IMR-90 (cell line): ENCODE measurements around the gene HK3. TPM values are rescaled to one million over a fixed set of nuclear protein-coding genes. Genes with fewer than 3 reads are reported as not detected.

Experiments used
- ATAC-seq: fragments of 200-7000 bp; cut with Tn5 transposase; 2 replicates; pipeline ENCODE4 v1.9.1; 2020; ENCODE audit warnings: low read depth, mild to moderate bottlenecking, moderate library complexity
- BruUV-seq: library from RNA; stranded (reverse); fragments of 400-500 nt; replicated peaks from 2 replicates; lab custom pipeline; 2021; lab: Mats Ljungman, UMichigan
- CTCF ChIA-PET: fragments of 300-600 bp; formaldehyde crosslinking; extraction: SDS; loops from one replicate; lab custom pipeline; 2021; ENCODE audit warnings: antibody characterized with exemption; lab: Yijun Ruan, JAX
- POLR2A ChIA-PET: fragments of 300-600 bp; sonication (Branson Sonifier 250); formaldehyde crosslinking; loops from one replicate; lab custom pipeline; 2022; ENCODE audit warnings: antibody characterized with exemption; ENCODE audit not compliant: unreplicated experiment; lab: Charles Lee
- DNase-seq: peaks from one replicate; pipeline ENCODE4 v3.0.0; 2013
- H2AFZ ChIP-seq: replicated peaks from 2 replicates; pipeline ENCODE3; 2013; ENCODE audit warnings: low read length, mild to moderate bottlenecking; ENCODE audit not compliant: poor library complexity
- H2AK5ac ChIP-seq: 2 replicates; pipeline ENCODE4 v1.6.1; 2013; ENCODE audit warnings: low read depth, low read length, inconsistent platforms
- H2AK9ac ChIP-seq: replicated peaks from 2 replicates; pipeline ENCODE3; 2013; ENCODE audit warnings: mild to moderate bottlenecking, low read depth, low read length, moderate library complexity; ENCODE audit not compliant: poor library complexity
- H2BK120ac ChIP-seq: 2 replicates; pipeline ENCODE4 v1.6.1; 2013; ENCODE audit warnings: low read depth, low read length, inconsistent platforms
- H2BK15ac ChIP-seq: 3 replicates; pipeline ENCODE4 v1.6.1; 2013; ENCODE audit warnings: low read depth, low read length, inconsistent platforms
- H2BK20ac ChIP-seq: 2 replicates; pipeline ENCODE4 v1.6.1; 2013; ENCODE audit warnings: low read depth, mild to moderate bottlenecking, inconsistent platforms, low read length, moderate library complexity
- H2BK5ac ChIP-seq: 2 replicates; pipeline ENCODE4 v1.6.1; 2013; ENCODE audit warnings: mild to moderate bottlenecking, low read depth, low read length, inconsistent platforms; ENCODE audit not compliant: poor library complexity, severe bottlenecking
- H3K14ac ChIP-seq: replicated peaks from 2 replicates; pipeline ENCODE4 v1.6.1; 2013; ENCODE audit warnings: low read depth, low read length, inconsistent platforms
- H3K18ac ChIP-seq: 2 replicates; pipeline ENCODE4 v1.6.1; 2013; ENCODE audit warnings: low read depth, low read length, control low read depth
- H3K23ac ChIP-seq: 2 replicates; pipeline ENCODE4 v1.6.1; 2013; ENCODE audit warnings: low read depth, low read length, inconsistent platforms
- H3K27ac ChIP-seq: 2 replicates; pipeline ENCODE4 v1.5.1; 2013; ENCODE audit warnings: mild to moderate bottlenecking, control low read depth, low read length; ENCODE audit not compliant: insufficient read depth
- H3K27me3 ChIP-seq: 2 replicates; pipeline ENCODE4 v1.6.1; 2013; ENCODE audit warnings: low read length; ENCODE audit not compliant: control insufficient read depth, insufficient read depth
- H3K36me3 ChIP-seq: 2 replicates; pipeline ENCODE4 v1.6.1; 2013; ENCODE audit warnings: low read length, mixed read lengths; ENCODE audit not compliant: control insufficient read depth, insufficient read depth
- H3K4ac ChIP-seq: 2 replicates; pipeline ENCODE4 v1.6.1; 2013; ENCODE audit warnings: low read depth, low read length, inconsistent platforms
- H3K4me1 ChIP-seq: 2 replicates; pipeline ENCODE4 v1.6.1; 2013; ENCODE audit warnings: low read length, mixed read lengths; ENCODE audit not compliant: control insufficient read depth, insufficient read depth
- H3K4me2 ChIP-seq: 2 replicates; pipeline ENCODE4 v1.6.1; 2013; ENCODE audit warnings: low read depth, mild to moderate bottlenecking, control low read depth, low read length, moderate library complexity
- H3K4me3 ChIP-seq: 2 replicates; pipeline ENCODE4 v1.5.1; 2013; ENCODE audit warnings: low read depth, mild to moderate bottlenecking, control low read depth, low read length, moderate library complexity; ENCODE audit not compliant: insufficient read depth
- H3K56ac ChIP-seq: 2 replicates; pipeline ENCODE4 v1.6.1; 2013; ENCODE audit warnings: low read length, inconsistent platforms; ENCODE audit not compliant: insufficient read depth; ENCODE audit errors: extremely low read depth
- H3K79me1 ChIP-seq, 2 experiments: 2 replicates each; pipeline ENCODE4 v1.6.1; 2013; ENCODE audit warnings: low read length in 2 of 2, inconsistent platforms in 1 of 2, low read depth in 1 of 2
- H3K9ac ChIP-seq: 2 replicates; pipeline ENCODE4 v1.6.1; 2013; ENCODE audit warnings: low read depth, low read length, control low read depth
- H3K9me1 ChIP-seq: 2 replicates; pipeline ENCODE4 v1.6.1; 2013; ENCODE audit warnings: low read length, inconsistent platforms; ENCODE audit not compliant: insufficient read depth
- H3K9me3 ChIP-seq: 2 replicates; pipeline ENCODE4 v1.6.1; 2013; ENCODE audit warnings: low read length; ENCODE audit not compliant: control insufficient read depth, insufficient read depth
- H4K20me1 ChIP-seq: 2 replicates; pipeline ENCODE4 v1.6.1; 2013; ENCODE audit warnings: low read length, inconsistent platforms; ENCODE audit not compliant: insufficient read depth
- H4K5ac ChIP-seq: 2 replicates; pipeline ENCODE4 v1.6.1; 2013; ENCODE audit warnings: mild to moderate bottlenecking, low read depth, low read length, control low read depth
- H4K8ac ChIP-seq, 2 experiments: 2 replicates each; pipeline ENCODE4 v1.6.1; 2013; ENCODE audit warnings: low read depth in 2 of 2, low read length in 2 of 2, control low read depth in 1 of 2, inconsistent platforms in 1 of 2
- H4K91ac ChIP-seq: 2 replicates; pipeline ENCODE4 v1.6.1; 2013; ENCODE audit warnings: low read depth, low read length, inconsistent platforms; ENCODE audit not compliant: insufficient read depth
- MAFK ChIP-seq: IDR thresholded peaks from 2 replicates; pipeline ENCODE4 v1.6.1; 2012; ENCODE audit warnings: low read depth, low read length, improper control_type of control experiment
- WGBS, 2 experiments: methylation state at CpG; one replicate each; pipeline versions ENCODE4 v1.1.5 to v1.1.7; 2013; ENCODE audit warnings: missing lambda C conversion rate in 2 of 2; ENCODE audit not compliant: insufficient read length in 1 of 2; ENCODE audit errors: extremely low coverage in 2 of 2; 5-methylcytosine and 5-hydroxymethylcytosine counted together
- dilution Hi-C: fragments of 300-500 bp; cut with HindIII; formaldehyde crosslinking; loops from one replicate; pipeline ENCODE4 v1.14.3; 2018; ENCODE audit warnings: low sequenced_read_pairs; ENCODE audit not compliant: unreplicated experiment
- in situ Hi-C: fragments of 300-500 bp; cut with MboI; formaldehyde crosslinking; loops from 3 replicates; pipeline ENCODE4 v1.14.3; 2019; ENCODE audit warnings: low sequenced_read_pairs, inconsistent platforms, mixed read lengths
- intact Hi-C: fragments of 100-400 bp; cut with micrococcal nuclease; formaldehyde crosslinking; loops from 2 replicates; pipeline ENCODE4 v1.10.0; 2022
- polyA plus RNA-seq, 3 experiments: library from polyadenylated mRNA; depleted of rRNA; stranded (reverse); fragments of >200 nt; gene quantifications; 2 replicates each; pipeline ENCODE4 v1.2.3, GENCODE V29; 2012; ENCODE audit warnings: low replicate concordance in 1 of 3
- total RNA-seq: library from RNA; depleted of rRNA; stranded (reverse); fragments of >200 nt; gene quantifications from 2 replicates; pipeline ENCODE4 v1.2.3, GENCODE V29; 2012

Gene HK3
- total and polyA plus RNA-seq, 2 of the 4 experiments (the other 2 are of a cell fraction), result not detected

GRCh38 chr5:176884571-176884890 lies 14.6 kb downstream of the HK3 start:
- no peak overlapping the region for H3K4ac ChIP-seq
- H3K9me3 ChIP-seq, result no peaks in the 10 kb centered on the region
- peaks cover 35% of the 10 kb centered on the region for H3K27me3 ChIP-seq
- H3K4me1 ChIP-seq, result no peaks in the 10 kb centered on the region
- H3K9ac ChIP-seq, result no peak overlapping the region
- WGBS, 2 experiments, result 100% methylated on average over 2 of the region's 4 CpGs; no CpG with 5 or more reads in 1 of the 2 experiments
- no peaks in the 10 kb centered on the region for H3K9me1 ChIP-seq
- no peak overlapping the region for H3K27ac ChIP-seq
- H3K56ac ChIP-seq, result no peak overlapping the region
- H2BK20ac ChIP-seq, result no peak overlapping the region
- no peak for TF ChIP-seq MAFK
- H2BK120ac ChIP-seq, result no peak overlapping the region
- intact Hi-C loops (no loop called here), dilution Hi-C loops (no loop called here), in situ Hi-C loops (no loop called here)
- H2AK5ac ChIP-seq, result no peak overlapping the region
- no peak overlapping the region for H2BK5ac ChIP-seq
- no peak overlapping the region for H2AK9ac ChIP-seq
- H3K79me1 ChIP-seq, result no peaks in the 10 kb centered on the region
- H3K18ac ChIP-seq, result no peak overlapping the region
- no peak overlapping the region for H3K14ac ChIP-seq
- ChIA-PET CTCF (no interaction called here), POLR2A (no interaction called here)
- H2BK15ac ChIP-seq, result no peak overlapping the region
- no peaks in the 10 kb centered on the region for H3K36me3 ChIP-seq
- no peak for ATAC-seq
- no TSS peak for BruUV-seq
- no peaks in the 10 kb centered on the region for H4K20me1 ChIP-seq
- H4K91ac ChIP-seq, result no peak overlapping the region
- no peak overlapping the region for H3K4me3 ChIP-seq
- H3K4me2 ChIP-seq, result no peak overlapping the region
- H3K23ac ChIP-seq, result no peak overlapping the region
- no peak overlapping the region for H4K5ac ChIP-seq
- DNase-seq, result no peak
- no peak overlapping the region for H4K8ac ChIP-seq
- no peak overlapping the region for H2AFZ ChIP-seq
